OCI-LY7 (cell line): ENCODE data around the gene LRRC74A.

Experiments used
- CTCF ChIP-seq: fragments of 200-600 bp; sonication (generic); conservative IDR thresholded peaks from 2 replicates; pipeline ENCODE4 v1.5.1; 2014; ENCODE audit warnings: mild to moderate bottlenecking, antibody characterized with exemption, low read length, moderate library complexity, mixed read lengths
- EZH2phosphoT487 ChIP-seq: fragments of 200-600 bp; sonication (generic); IDR thresholded peaks from 2 replicates; pipeline ENCODE4 v1.6.1; 2018; ENCODE audit warnings: low read depth, borderline replicate concordance, mild to moderate bottlenecking, mixed run types, antibody characterized with exemption, low read length, moderate library complexity, mixed read lengths

- TF ChIP-seq CTCF (no peak), EZH2phosphoT487 (no peak)
Observed at GRCh38 chr14:76814726-76815645, 11.2 kb upstream of the LRRC74A start.
